Chondrocyte (in vitro differentiated cells): ENCODE measurements around the gene FHIT. TPM values are rescaled to one million over a fixed set of nuclear protein-coding genes. Genes with fewer than 3 reads are reported as not detected.

ENCODE experiments used
- DNase-seq: peaks from one replicate; pipeline ENCODE4 v3.0.0; 2021; ENCODE audit warnings: mixed read lengths, low spot score
- H3K27ac Mint-ChIP-seq: one replicate; pipeline ENCODE4 v1.8.0; 2021; ENCODE audit warnings: mild to moderate bottlenecking, moderate library complexity, mixed read lengths; ENCODE audit not compliant: unreplicated experiment
- H3K27me3 Mint-ChIP-seq: 2 replicates; pipeline ENCODE4 v1.8.0; 2021; ENCODE audit warnings: low read depth, mixed read lengths
- H3K36me3 Mint-ChIP-seq: 2 replicates; pipeline ENCODE4 v1.8.0; 2021; ENCODE audit warnings: low read depth, mixed read lengths
- H3K4me1 Mint-ChIP-seq: 2 replicates; pipeline ENCODE4 v1.8.0; 2021; ENCODE audit warnings: low read depth, mild to moderate bottlenecking, mixed read lengths
- H3K4me3 Mint-ChIP-seq: one replicate; pipeline ENCODE4 v1.8.0; 2021; ENCODE audit warnings: mild to moderate bottlenecking, moderate library complexity, mixed read lengths; ENCODE audit not compliant: unreplicated experiment
- H3K9me3 Mint-ChIP-seq: 2 replicates; pipeline ENCODE4 v1.8.0; 2021; ENCODE audit warnings: low read depth, mixed read lengths
- CTCF ChIP-seq: fragments of 200-600 bp; sonication (generic); IDR thresholded peaks from 2 replicates; pipeline ENCODE4 v1.5.0; 2021; ENCODE audit warnings: antibody characterized with exemption, mild to moderate bottlenecking, moderate library complexity
- total RNA-seq: library from RNA; stranded (reverse); gene quantifications from 3 replicates; pipeline ENCODE4 v1.2.1, GENCODE V29; 2021

FHIT gene
- total RNA-seq, 1 donor from 2014 or later = 3.8 TPM

GRCh38 chr3:59922192-59922591 is 1329.1 kb downstream of the FHIT start:
- H3K4me3 Mint-ChIP-seq = no peak overlapping the region
- no peaks in the 10 kb centered on the region for H3K36me3 Mint-ChIP-seq
- TF ChIP-seq CTCF = no peak
- H3K4me1 Mint-ChIP-seq = no peaks in the 10 kb centered on the region
- no peak for DNase-seq
- no peak overlapping the region for H3K27ac Mint-ChIP-seq
- peaks cover 6% of the 10 kb centered on the region for H3K27me3 Mint-ChIP-seq
- H3K9me3 Mint-ChIP-seq = no peaks in the 10 kb centered on the region

GRCh38 chr3:59920822-59921221 is 1330.4 kb downstream of the FHIT start:
- H3K9me3 Mint-ChIP-seq = no peaks in the 10 kb centered on the region
- no peak for DNase-seq
- no peaks in the 10 kb centered on the region for H3K4me1 Mint-ChIP-seq
- H3K36me3 Mint-ChIP-seq = no peaks in the 10 kb centered on the region
- H3K27ac Mint-ChIP-seq = no peak overlapping the region
- no peak overlapping the region for H3K4me3 Mint-ChIP-seq
- TF ChIP-seq CTCF = no peak
- peaks cover 4% of the 10 kb centered on the region for H3K27me3 Mint-ChIP-seq

GRCh38 chr3:59919586-59919985 is 1331.7 kb downstream of the FHIT start:
- H3K9me3 Mint-ChIP-seq = no peaks in the 10 kb centered on the region
- peaks cover 1% of the 10 kb centered on the region for H3K27me3 Mint-ChIP-seq
- no peak for DNase-seq
- no peak for TF ChIP-seq CTCF
- no peaks in the 10 kb centered on the region for H3K36me3 Mint-ChIP-seq
- no peaks in the 10 kb centered on the region for H3K4me1 Mint-ChIP-seq
- H3K4me3 Mint-ChIP-seq = no peak overlapping the region
- H3K27ac Mint-ChIP-seq = no peak overlapping the region

- H3K27me3 Mint-ChIP-seq = no peaks in the 10 kb centered on the region
- H3K4me1 Mint-ChIP-seq = no peaks in the 10 kb centered on the region
- H3K27ac Mint-ChIP-seq = no peak overlapping the region
- H3K9me3 Mint-ChIP-seq = no peaks in the 10 kb centered on the region
- TF ChIP-seq CTCF = no peak
- DNase-seq = no peak
- no peak overlapping the region for H3K4me3 Mint-ChIP-seq
- H3K36me3 Mint-ChIP-seq = no peaks in the 10 kb centered on the region
Observed at GRCh38 chr3:59914251-59914650, 1337.0 kb downstream of the FHIT start.

- Mint-ChIP-seq H3K9me3 (no peaks in the 10 kb centered on the region), H3K27me3 (no peaks in the 10 kb centered on the region), H3K27ac (no peak overlapping the region), H3K4me1 (peaks cover 1% of the 10 kb centered on the region), H3K4me3 (no peak overlapping the region), H3K36me3 (no peaks in the 10 kb centered on the region)
- TF ChIP-seq CTCF = no peak
- no peak for DNase-seq
Observed at GRCh38 chr3:59913645-59914044, 1337.6 kb downstream of the FHIT start.
